ENCODE measurements around the gene NDUFA8.
"Not testable (repeated sequence)": the region's sequence is repeated elsewhere in the genome, so short reads cannot be mapped to it uniquely, and the experiment has no call there.

Gene NDUFA8

GRCh38 chr9:122121931-122122330 lies 37.6 kb downstream of the NDUFA8 start:
- Histone ChIP-seq H3K36me3 (ENCODE audit: control insufficient read depth, insufficient read depth, low read length) (no peaks in the 10 kb centered on the region), H3K4me3 (ENCODE audit: extremely low read depth, insufficient read depth, low read length, poor library complexity, severe bottlenecking) (no peak overlapping the region), H3K4me1 (ENCODE audit: control insufficient read depth, insufficient read depth, low read length, poor library complexity, severe bottlenecking) (peaks cover 11% of the 10 kb centered on the region), H3K9me3 (ENCODE audit: control insufficient read depth, low read length) (no peaks in the 10 kb centered on the region), H3K27ac (ENCODE audit: low read depth, low read length, severe bottlenecking) (no peak overlapping the region)
- WGBS, 2 experiments (ENCODE audit: insufficient coverage in 2 of 2) = 90 to 94% methylated on average over 5 to 6 of the region's 6 CpGs

- Histone ChIP-seq H3K4me3 (ENCODE audit: extremely low read depth, insufficient read depth, low read length, poor library complexity, severe bottlenecking) (no peak overlapping the region), H3K9me3 (ENCODE audit: control insufficient read depth, low read length) (no peaks in the 10 kb centered on the region), H3K27ac (ENCODE audit: low read depth, low read length, severe bottlenecking) (no peak overlapping the region), H3K36me3 (ENCODE audit: control insufficient read depth, insufficient read depth, low read length) (no peaks in the 10 kb centered on the region), H3K4me1 (ENCODE audit: control insufficient read depth, insufficient read depth, low read length, poor library complexity, severe bottlenecking) (peaks cover 11% of the 10 kb centered on the region)
- 94 to 96% methylated on average over 10 of the region's 10 CpGs for WGBS, 2 experiments (ENCODE audit: insufficient coverage in 2 of 2)
These were observed 38.2 kb downstream of the NDUFA8 start for GRCh38 chr9:122121391-122121790.

GRCh38 chr9:122120316-122121071 lies 39.1 kb downstream of the NDUFA8 start:
- Histone ChIP-seq H3K4me1 (ENCODE audit: control insufficient read depth, insufficient read depth, low read length, poor library complexity, severe bottlenecking) (peaks cover 3% of the 10 kb centered on the region), H3K27ac (ENCODE audit: low read depth, low read length, severe bottlenecking) (no peak overlapping the region), H3K36me3 (ENCODE audit: control insufficient read depth, insufficient read depth, low read length) (no peaks in the 10 kb centered on the region), H3K9me3 (ENCODE audit: control insufficient read depth, low read length) (no peaks in the 10 kb centered on the region), H3K4me3 (ENCODE audit: extremely low read depth, insufficient read depth, low read length, poor library complexity, severe bottlenecking) (no peak overlapping the region)
- WGBS, 2 experiments (ENCODE audit: insufficient coverage in 2 of 2) = 84 to 90% methylated on average over 5 to 9 of the region's 10 CpGs

- Histone ChIP-seq H3K9me3 (ENCODE audit: control insufficient read depth, low read length) (no peaks in the 10 kb centered on the region), H3K4me3 (ENCODE audit: extremely low read depth, insufficient read depth, low read length, poor library complexity, severe bottlenecking) (no peak overlapping the region), H3K36me3 (ENCODE audit: control insufficient read depth, insufficient read depth, low read length) (no peaks in the 10 kb centered on the region), H3K4me1 (ENCODE audit: control insufficient read depth, insufficient read depth, low read length, poor library complexity, severe bottlenecking) (no peaks in the 10 kb centered on the region), H3K27ac (ENCODE audit: low read depth, low read length, severe bottlenecking) (no peak overlapping the region)
- 80 to 87% methylated on average over 4 of the region's 5 CpGs for WGBS, 2 experiments (ENCODE audit: insufficient coverage in 2 of 2)
These were observed 39.9 kb downstream of the NDUFA8 start for GRCh38 chr9:122119721-122120120.

- H3K36me3 ChIP-seq (ENCODE audit: control insufficient read depth, insufficient read depth, low read length) = no peaks in the 10 kb centered on the region
- H3K4me3 ChIP-seq (ENCODE audit: extremely low read depth, insufficient read depth, low read length, poor library complexity, severe bottlenecking) = no peak overlapping the region
- 84 to 87% methylated on average over 10 of the region's 13 CpGs for WGBS, 2 experiments (ENCODE audit: insufficient coverage in 2 of 2)
These were observed 40.4 kb downstream of the NDUFA8 start for GRCh38 chr9:122119166-122119521.

GRCh38 chr9:122118343-122119165 lies 41.0 kb downstream of the NDUFA8 start:
- 67 to 89% methylated on average over 2 to 4 of the region's 5 CpGs for WGBS, 2 experiments (ENCODE audit: insufficient coverage in 2 of 2)
- Histone ChIP-seq H3K4me3 (ENCODE audit: extremely low read depth, insufficient read depth, low read length, poor library complexity, severe bottlenecking) (no peak overlapping the region), H3K27ac (ENCODE audit: low read depth, low read length, severe bottlenecking) (no peak overlapping the region), H3K4me1 (ENCODE audit: control insufficient read depth, insufficient read depth, low read length, poor library complexity, severe bottlenecking) (no peaks in the 10 kb centered on the region), H3K9me3 (ENCODE audit: control insufficient read depth, low read length) (no peaks in the 10 kb centered on the region), H3K36me3 (ENCODE audit: control insufficient read depth, insufficient read depth, low read length) (no peaks in the 10 kb centered on the region)

More at GRCh38 chr9:122119166-122119521, 40.4 kb downstream of the NDUFA8 start:
- Histone ChIP-seq H3K9me3 (ENCODE audit: control insufficient read depth, low read length) (no peaks in the 10 kb centered on the region), H3K27ac (ENCODE audit: low read depth, low read length, severe bottlenecking) (no peak overlapping the region), H3K4me1 (ENCODE audit: control insufficient read depth, insufficient read depth, low read length, poor library complexity, severe bottlenecking) (no peaks in the 10 kb centered on the region)

- H3K4me3 ChIP-seq (ENCODE audit: extremely low read depth, insufficient read depth, low read length, poor library complexity, severe bottlenecking); H3K27ac ChIP-seq (ENCODE audit: low read depth, low read length, severe bottlenecking); H3K9me3 ChIP-seq (ENCODE audit: control insufficient read depth, low read length); H3K36me3 ChIP-seq (ENCODE audit: control insufficient read depth, insufficient read depth, low read length); H3K4me1 ChIP-seq (ENCODE audit: control insufficient read depth, insufficient read depth, low read length, poor library complexity, severe bottlenecking): not testable (repeated sequence)
- WGBS, 2 experiments (ENCODE audit: insufficient coverage in 2 of 2) = 85 to 91% methylated on average over 4 to 5 of the region's 9 CpGs
These were observed 42.3 kb downstream of the NDUFA8 start for GRCh38 chr9:122117241-122117640.

- no peaks in the 10 kb centered on the region for H3K36me3 ChIP-seq (ENCODE audit: control insufficient read depth, insufficient read depth, low read length)
- WGBS, 2 experiments (ENCODE audit: insufficient coverage in 2 of 2) = 74 to 85% methylated on average over 9 of the region's 10 CpGs
- H3K9me3 ChIP-seq (ENCODE audit: control insufficient read depth, low read length) = no peaks in the 10 kb centered on the region
- H3K4me3 ChIP-seq (ENCODE audit: extremely low read depth, insufficient read depth, low read length, poor library complexity, severe bottlenecking) = no peak overlapping the region
- no peak overlapping the region for H3K27ac ChIP-seq (ENCODE audit: low read depth, low read length, severe bottlenecking)
- no peaks in the 10 kb centered on the region for H3K4me1 ChIP-seq (ENCODE audit: control insufficient read depth, insufficient read depth, low read length, poor library complexity, severe bottlenecking)
These were observed 43.0 kb downstream of the NDUFA8 start for GRCh38 chr9:122116448-122117173.

- Histone ChIP-seq H3K36me3 (ENCODE audit: control insufficient read depth, insufficient read depth, low read length) (no peaks in the 10 kb centered on the region), H3K9me3 (ENCODE audit: control insufficient read depth, low read length) (no peaks in the 10 kb centered on the region), H3K27ac (ENCODE audit: low read depth, low read length, severe bottlenecking) (no peak overlapping the region), H3K4me1 (ENCODE audit: control insufficient read depth, insufficient read depth, low read length, poor library complexity, severe bottlenecking) (no peaks in the 10 kb centered on the region), H3K4me3 (ENCODE audit: extremely low read depth, insufficient read depth, low read length, poor library complexity, severe bottlenecking) (no peak overlapping the region)
- WGBS, 2 experiments (ENCODE audit: insufficient coverage in 2 of 2) = 36 to 68% methylated on average over 2 to 3 of the region's 4 CpGs
These were observed 43.5 kb downstream of the NDUFA8 start for GRCh38 chr9:122116040-122116439.

- no peaks in the 10 kb centered on the region for H3K4me1 ChIP-seq (ENCODE audit: control insufficient read depth, insufficient read depth, low read length, poor library complexity, severe bottlenecking)
- no peak overlapping the region for H3K27ac ChIP-seq (ENCODE audit: low read depth, low read length, severe bottlenecking)
- H3K4me3 ChIP-seq (ENCODE audit: extremely low read depth, insufficient read depth, low read length, poor library complexity, severe bottlenecking) = no peak overlapping the region
- no peaks in the 10 kb centered on the region for H3K9me3 ChIP-seq (ENCODE audit: control insufficient read depth, low read length)
- no peaks in the 10 kb centered on the region for H3K36me3 ChIP-seq (ENCODE audit: control insufficient read depth, insufficient read depth, low read length)
- 83 to 85% methylated on average over 11 of the region's 12 CpGs for WGBS, 2 experiments (ENCODE audit: insufficient coverage in 2 of 2)
These were observed 44.2 kb downstream of the NDUFA8 start for GRCh38 chr9:122115176-122116035.

Measured in mesodermal cell (in vitro differentiated cells).